Body of pancreas (tissue), 4 donors: ENCODE results near the gene DEFB132.

ENCODE experiments used
- POLR2A ChIP-seq, 3 donors: fragments of 450-650 bp; IDR thresholded peaks; one replicate each; pipeline ENCODE4 v1.6.1; 2016; ENCODE audit warnings: antibody characterized with exemption in 3 of 3, mild to moderate bottlenecking in 2 of 3
- TF ChIP-seq, protein P1 (sequence below), 7 experiments: fragments of 450-650 bp in 4 of 7; fragments of 200-600 bp in 3 of 7; sonication (generic) in 3 of 7; IDR thresholded peaks; one replicate each; pipeline ENCODE4 v1.5.1; 2016 to 2019; ENCODE audit warnings: antibody characterized with exemption in 7 of 7

DNA sequence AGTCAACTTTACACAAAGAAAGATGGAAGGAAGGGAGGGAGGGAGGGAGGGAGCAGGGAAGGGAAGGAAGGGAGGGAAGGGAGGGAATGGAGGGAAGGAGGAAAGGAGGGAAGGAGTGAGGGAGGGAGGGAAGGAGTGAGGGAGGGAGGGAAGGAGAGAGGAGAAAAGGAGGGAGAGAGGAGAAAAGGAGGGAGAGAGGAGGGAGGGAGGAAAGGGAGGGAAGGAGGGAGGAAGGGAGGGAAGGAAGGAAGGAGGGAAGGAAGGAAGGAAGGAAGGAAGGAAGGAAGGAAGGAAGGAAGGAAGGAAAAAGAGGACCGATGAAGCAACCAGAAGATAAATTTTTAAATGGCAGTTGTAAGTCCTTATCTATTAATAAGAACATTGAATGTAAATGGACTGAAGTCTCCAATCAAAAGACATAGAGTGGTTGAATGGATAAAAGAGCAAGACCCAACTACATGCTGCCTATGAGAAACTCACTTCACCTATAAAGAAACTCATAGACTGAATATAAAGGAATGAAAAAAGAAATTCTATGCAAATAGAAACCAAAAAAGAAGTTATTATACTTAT, 36.2 kb upstream of the DEFB132 start:
- TF ChIP-seq, protein P1, sequence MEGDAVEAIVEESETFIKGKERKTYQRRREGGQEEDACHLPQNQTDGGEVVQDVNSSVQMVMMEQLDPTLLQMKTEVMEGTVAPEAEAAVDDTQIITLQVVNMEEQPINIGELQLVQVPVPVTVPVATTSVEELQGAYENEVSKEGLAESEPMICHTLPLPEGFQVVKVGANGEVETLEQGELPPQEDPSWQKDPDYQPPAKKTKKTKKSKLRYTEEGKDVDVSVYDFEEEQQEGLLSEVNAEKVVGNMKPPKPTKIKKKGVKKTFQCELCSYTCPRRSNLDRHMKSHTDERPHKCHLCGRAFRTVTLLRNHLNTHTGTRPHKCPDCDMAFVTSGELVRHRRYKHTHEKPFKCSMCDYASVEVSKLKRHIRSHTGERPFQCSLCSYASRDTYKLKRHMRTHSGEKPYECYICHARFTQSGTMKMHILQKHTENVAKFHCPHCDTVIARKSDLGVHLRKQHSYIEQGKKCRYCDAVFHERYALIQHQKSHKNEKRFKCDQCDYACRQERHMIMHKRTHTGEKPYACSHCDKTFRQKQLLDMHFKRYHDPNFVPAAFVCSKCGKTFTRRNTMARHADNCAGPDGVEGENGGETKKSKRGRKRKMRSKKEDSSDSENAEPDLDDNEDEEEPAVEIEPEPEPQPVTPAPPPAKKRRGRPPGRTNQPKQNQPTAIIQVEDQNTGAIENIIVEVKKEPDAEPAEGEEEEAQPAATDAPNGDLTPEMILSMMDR (IDR thresholded peaks at IDR 0.05): no peak
- TF ChIP-seq POLR2A (IDR thresholded peaks at IDR 0.05): no peak
